K562 (cell line): Measurements from ENCODE around the gene MAPKAPK2. TPM values are rescaled to one million over a fixed set of nuclear protein-coding genes. Genes with fewer than 3 reads are reported as not detected.

Source experiments
- CBX3 ChIP-seq, 2 experiments: IDR thresholded peaks; 1 replicate in 1 of 2; 2 replicates in 1 of 2; pipeline ENCODE4 v1.6.1; 2012; ENCODE audit warnings: inconsistent platforms in 2 of 2, low read length in 2 of 2, borderline replicate concordance in 1 of 2, control low read depth in 1 of 2
- CC2D1A ChIP-seq: fragments of 450-650 bp; IDR thresholded peaks from 2 replicates; pipeline ENCODE4 v1.6.1; 2017; ENCODE audit warnings: mild to moderate bottlenecking
- E2F3 ChIP-seq: fragments of 250-450 bp; sonication (Bioruptor Pico); IDR thresholded peaks from 2 replicates; pipeline ENCODE4 v1.4.0; 2020; ENCODE audit warnings: mild to moderate bottlenecking
- E2F4 ChIP-seq: sonication (generic); formaldehyde crosslinking; IDR thresholded peaks from 2 replicates; pipeline ENCODE4 v1.8.0; 2022; ENCODE audit warnings: mild to moderate bottlenecking, low read depth, missing genetic modification reagents
- E2F8 ChIP-seq: fragments of 450-650 bp; IDR thresholded peaks from 2 replicates; pipeline ENCODE4 v1.7.1; 2018; ENCODE audit warnings: mild to moderate bottlenecking, low read depth; ENCODE audit not compliant: partially characterized antibody
- FOXA3 ChIP-seq, 2 experiments: fragments of 450-650 bp in 1 of 2; sonication (generic) in 1 of 2; formaldehyde crosslinking; IDR thresholded peaks in 1 of 2; conservative IDR thresholded peaks in 1 of 2; 2 replicates each; pipeline versions ENCODE4 v1.4.0 to v1.8.0; 2020 to 2022; ENCODE audit warnings: mild to moderate bottlenecking in 2 of 2, missing genetic modification reagents in 1 of 2
- KAT8 ChIP-seq: fragments of 450-650 bp; IDR thresholded peaks from 2 replicates; pipeline ENCODE4 v1.6.1; 2016; ENCODE audit warnings: low read depth, mild to moderate bottlenecking
- MCM2 ChIP-seq: fragments of 450-650 bp; IDR thresholded peaks from 2 replicates; pipeline ENCODE4 v1.6.1; 2017; ENCODE audit warnings: low read depth, mild to moderate bottlenecking
- NFIC ChIP-seq: fragments of 450-650 bp; IDR thresholded peaks from 2 replicates; pipeline ENCODE4 v1.6.1; 2017; ENCODE audit warnings: mild to moderate bottlenecking, inconsistent platforms
- NFXL1 ChIP-seq: fragments of 450-650 bp; formaldehyde crosslinking; IDR thresholded peaks from 2 replicates; pipeline ENCODE4 v1.4.0; 2021; ENCODE audit warnings: mild to moderate bottlenecking
- POLR2AphosphoS5 ChIP-seq: IDR thresholded peaks from 2 replicates; pipeline ENCODE4 v1.6.1; 2011; ENCODE audit warnings: mild to moderate bottlenecking, low read depth, low read length, moderate library complexity; ENCODE audit not compliant: control insufficient read depth, insufficient read depth
- RBM22 ChIP-seq: fragments of 200-400 bp; formaldehyde crosslinking; IDR thresholded peaks from 2 replicates; pipeline ENCODE4 v1.6.1; 2018; ENCODE audit warnings: low read length, low read depth; ENCODE audit not compliant: poor library complexity, severe bottlenecking
- SFPQ ChIP-seq: fragments of 200-400 bp; formaldehyde crosslinking; IDR thresholded peaks from 2 replicates; pipeline ENCODE4 v1.6.1; 2017; ENCODE audit warnings: mild to moderate bottlenecking, low read depth, low read length, moderate library complexity
- SMARCE1 ChIP-seq: fragments of 450-650 bp; IDR thresholded peaks from 2 replicates; pipeline ENCODE4 v1.7.1; 2016; ENCODE audit warnings: mild to moderate bottlenecking
- SP1 ChIP-seq: sonication (generic); formaldehyde crosslinking; IDR thresholded peaks from 2 replicates; pipeline ENCODE4 v1.8.1; 2022; ENCODE audit warnings: mild to moderate bottlenecking, missing genetic modification reagents
- TAF9B ChIP-seq: fragments of 450-650 bp; IDR thresholded peaks from 2 replicates; pipeline ENCODE4 v1.6.1; 2018; ENCODE audit warnings: mild to moderate bottlenecking; ENCODE audit not compliant: partially characterized antibody
- ZFPM2 ChIP-seq: fragments of 250-450 bp; sonication (Bioruptor Pico); IDR thresholded peaks from 2 replicates; pipeline ENCODE4 v1.5.1; 2022; ENCODE audit warnings: mild to moderate bottlenecking
- ZNF175 ChIP-seq: fragments of 200-800 bp; sonication (Bioruptor generic); IDR thresholded peaks from 2 replicates; pipeline ENCODE4 v1.6.1; 2016; ENCODE audit warnings: low read depth, mild to moderate bottlenecking, missing genetic modification characterization, missing compliant biosample characterization
- polyA plus RNA-seq, 8 experiments: library from polyadenylated mRNA; depleted of rRNA in 4 of 8; stranded (reverse) in 5 of 8; unstranded in 3 of 8; fragments of >200 nt; fragmentation: Nextera tagmentation in 2 of 8; fragmentation: Illumina TruSeq in 1 of 8; extraction: Ambion mirVana in 2 of 8; extraction: Trizol in 1 of 8; gene quantifications; 2 replicates each; pipeline versions ENCODE4 v1.2.1 to v1.2.3, GENCODE V29; 2011 to 2014; ENCODE audit warnings: inconsistent platforms in 1 of 8, missing spikeins in 1 of 8
- total RNA-seq, 7 experiments: library from RNA; depleted of rRNA in 6 of 7; stranded (reverse); fragments of >200 nt in 6 of 7; fragmentation: Illumina TruSeq in 2 of 7; extraction: Trizol in 2 of 7; gene quantifications; 2 replicates each; pipeline versions ENCODE4 v1.2.1 to v1.2.3, GENCODE V29; 2011 to 2021; ENCODE audit warnings: low replicate concordance in 1 of 7
- TF ChIP-seq, protein P1 (sequence below), 3 experiments: IDR thresholded peaks in 2 of 3; conservative IDR thresholded peaks in 1 of 3; 2 replicates each; pipeline ENCODE4 v1.5.1; 2011 to 2012; ENCODE audit warnings: low read length in 3 of 3, mild to moderate bottlenecking in 3 of 3, control low read depth in 2 of 3, improper control_type of control experiment in 1 of 3, inconsistent platforms in 1 of 3, low read depth in 1 of 3, mixed read lengths in 1 of 3, moderate library complexity in 1 of 3; ENCODE audit not compliant: insufficient read depth in 2 of 3

MAPKAPK2 gene
- total and polyA plus RNA-seq, 9 of the 15 experiments (the other 6 are each of a cell fraction or from before 2014, with no cell fraction given) = 0.63 to 94.2 (median 52.1) TPM

DNA sequence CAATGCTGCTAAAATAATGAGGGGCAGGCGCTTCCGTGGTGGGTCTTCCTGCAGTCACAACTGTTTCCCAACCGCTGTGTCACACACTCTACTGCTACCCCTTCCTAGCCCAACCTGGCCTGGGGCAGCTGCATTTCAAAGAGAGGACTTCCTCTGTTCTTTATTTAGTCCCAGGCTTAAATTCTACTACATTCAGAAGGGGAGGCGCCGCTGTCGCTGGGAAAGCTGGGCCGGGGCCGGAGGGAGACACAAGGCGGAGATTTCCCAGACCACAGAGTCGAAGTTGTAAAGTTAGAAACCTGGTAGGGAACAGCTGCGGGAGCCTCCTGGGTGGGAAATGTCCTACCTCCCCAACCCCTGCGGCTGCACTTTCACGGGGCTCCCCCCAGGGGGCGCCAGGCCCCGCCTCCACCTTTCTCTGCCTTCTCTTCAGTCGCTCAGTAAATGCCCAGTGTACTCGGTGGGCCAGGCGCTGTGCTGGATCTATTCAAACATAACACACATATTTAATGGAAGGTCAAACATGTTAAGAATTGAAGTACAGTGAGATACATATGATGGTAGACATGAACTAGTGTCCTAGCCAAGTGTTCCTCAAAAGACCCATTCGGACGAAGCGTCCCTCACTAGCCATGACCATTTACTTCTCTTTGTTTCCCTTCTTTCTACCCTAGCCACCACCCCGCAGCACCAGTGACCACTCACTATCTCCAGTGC, 26.3 kb upstream of the MAPKAPK2 start (continued):
- TF ChIP-seq E2F4 (no peak), ZNF175 (CRISPR knock-in tag) (no peak), POLR2AphosphoS5 (no peak), MCM2 (no peak), E2F3 (CRISPR knock-in tag) (no peak), CBX3 (IDR thresholded peaks at IDR 0.05; ENCODE audit: borderline replicate concordance in 1 of 2, low read length in 2 of 2) (peak in 1 of 2 experiments; percentile 60; a peak in 1 of 3 replicates), CC2D1A (no peak), KAT8 (no peak), ZFPM2 (CRISPR knock-in tag) (no peak), FOXA3 (CRISPR knock-in tag; conservative IDR thresholded peaks at IDR 0.05 in 1 of 2, IDR thresholded peaks at IDR 0.05 in 1 of 2) (peak in 1 of 2 experiments; percentile 27; a peak in 1 of 4 replicates), RBM22 (no peak), E2F8 (no peak), NFIC (peak; percentile 15; the same call in 1 of the 2 replicates), SMARCE1 (0 out of 2 replicates have a peak, but pooled peaks have one; percentile 60), NFXL1 (CRISPR knock-in tag) (no peak), SFPQ (no peak), TAF9B (no peak), SP1 (no peak)
- TF ChIP-seq, protein P1, sequence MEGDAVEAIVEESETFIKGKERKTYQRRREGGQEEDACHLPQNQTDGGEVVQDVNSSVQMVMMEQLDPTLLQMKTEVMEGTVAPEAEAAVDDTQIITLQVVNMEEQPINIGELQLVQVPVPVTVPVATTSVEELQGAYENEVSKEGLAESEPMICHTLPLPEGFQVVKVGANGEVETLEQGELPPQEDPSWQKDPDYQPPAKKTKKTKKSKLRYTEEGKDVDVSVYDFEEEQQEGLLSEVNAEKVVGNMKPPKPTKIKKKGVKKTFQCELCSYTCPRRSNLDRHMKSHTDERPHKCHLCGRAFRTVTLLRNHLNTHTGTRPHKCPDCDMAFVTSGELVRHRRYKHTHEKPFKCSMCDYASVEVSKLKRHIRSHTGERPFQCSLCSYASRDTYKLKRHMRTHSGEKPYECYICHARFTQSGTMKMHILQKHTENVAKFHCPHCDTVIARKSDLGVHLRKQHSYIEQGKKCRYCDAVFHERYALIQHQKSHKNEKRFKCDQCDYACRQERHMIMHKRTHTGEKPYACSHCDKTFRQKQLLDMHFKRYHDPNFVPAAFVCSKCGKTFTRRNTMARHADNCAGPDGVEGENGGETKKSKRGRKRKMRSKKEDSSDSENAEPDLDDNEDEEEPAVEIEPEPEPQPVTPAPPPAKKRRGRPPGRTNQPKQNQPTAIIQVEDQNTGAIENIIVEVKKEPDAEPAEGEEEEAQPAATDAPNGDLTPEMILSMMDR (IDR thresholded peaks at IDR 0.05 in 2 of 3, conservative IDR thresholded peaks at IDR 0.05 in 1 of 3; ENCODE audit: insufficient read depth in 2 of 3, low read depth in 1 of 3, low read length in 3 of 3) = peak; percentile 93 to 100 (median 95)
